Stimulated activated naive CD8-positive, alpha-beta T cell treated with anti-CD3 and anti-CD28 coated beads, Interleukin-15, Interleukin-2, amounts not matched to agents 100 ng/mL and 50 ng/mL, for 24 hours (primary cell): Measurements from ENCODE around the gene IFITM10.

Experiments
- H3K27ac Mint-ChIP-seq: one replicate; pipeline ENCODE4 v1.8.0; 2021; ENCODE audit warnings: mild to moderate bottlenecking, mixed read lengths
- H3K27me3 Mint-ChIP-seq: one replicate; pipeline ENCODE4 v1.8.0; 2021; ENCODE audit warnings: mixed read lengths
- H3K36me3 Mint-ChIP-seq: one replicate; pipeline ENCODE4 v1.8.0; 2021; ENCODE audit warnings: low read depth, mixed read lengths
- H3K4me1 Mint-ChIP-seq: one replicate; pipeline ENCODE4 v1.8.0; 2021; ENCODE audit warnings: low read depth, mixed read lengths
- H3K4me3 Mint-ChIP-seq: one replicate; pipeline ENCODE4 v1.8.0; 2021; ENCODE audit warnings: mild to moderate bottlenecking, mixed read lengths
- H3K9me3 Mint-ChIP-seq: one replicate; pipeline ENCODE4 v1.8.0; 2021; ENCODE audit warnings: mixed read lengths

IFITM10 gene

GRCh38 chr11:1708716-1709115 lies 41.7 kb downstream of the IFITM10 start:
- Mint-ChIP-seq H3K27ac (no peak overlapping the region), H3K4me1 (peaks cover 22% of the 10 kb centered on the region), H3K36me3 (no peaks in the 10 kb centered on the region), H3K4me3 (no peak overlapping the region), H3K27me3 (no peaks in the 10 kb centered on the region), H3K9me3 (no peaks in the 10 kb centered on the region)

- Mint-ChIP-seq H3K36me3 (no peaks in the 10 kb centered on the region), H3K9me3 (no peaks in the 10 kb centered on the region), H3K27ac (no peak overlapping the region)
These were observed 42.6 kb downstream of the IFITM10 start for GRCh38 chr11:1707751-1708150.

GRCh38 chr11:1706634-1707400 lies 43.6 kb downstream of the IFITM10 start:
- no peaks in the 10 kb centered on the region for H3K36me3 Mint-ChIP-seq
- peak overlapping the region; percentile 9 for H3K27ac Mint-ChIP-seq
- no peaks in the 10 kb centered on the region for H3K27me3 Mint-ChIP-seq

More at GRCh38 chr11:1707751-1708150, 42.6 kb downstream of the IFITM10 start:
- no peak overlapping the region for H3K4me3 Mint-ChIP-seq
- peaks cover 22% of the 10 kb centered on the region for H3K4me1 Mint-ChIP-seq
- no peaks in the 10 kb centered on the region for H3K27me3 Mint-ChIP-seq

GRCh38 chr11:1705126-1706052 lies 45.0 kb downstream of the IFITM10 start:
- H3K27me3 Mint-ChIP-seq: no peaks in the 10 kb centered on the region

More at GRCh38 chr11:1706634-1707400, 43.6 kb downstream of the IFITM10 start:
- Mint-ChIP-seq H3K4me3 (no peak overlapping the region), H3K4me1 (peaks cover 27% of the 10 kb centered on the region), H3K9me3 (no peaks in the 10 kb centered on the region)

GRCh38 chr11:1703146-1703545 lies 47.2 kb downstream of the IFITM10 start:
- H3K36me3 Mint-ChIP-seq: no peaks in the 10 kb centered on the region
- peaks cover 8% of the 10 kb centered on the region for H3K9me3 Mint-ChIP-seq
- no peak overlapping the region for H3K4me3 Mint-ChIP-seq
- peaks cover 46% of the 10 kb centered on the region for H3K4me1 Mint-ChIP-seq
- H3K27ac Mint-ChIP-seq: no peak overlapping the region
- H3K27me3 Mint-ChIP-seq: peaks cover 4% of the 10 kb centered on the region

More at GRCh38 chr11:1705126-1706052, 45.0 kb downstream of the IFITM10 start:
- H3K27ac Mint-ChIP-seq: peak overlapping the region; percentile 40
- H3K36me3 Mint-ChIP-seq: no peaks in the 10 kb centered on the region
- H3K9me3 Mint-ChIP-seq: peaks cover 5% of the 10 kb centered on the region
- H3K4me3 Mint-ChIP-seq: no peak overlapping the region
- peaks cover 41% of the 10 kb centered on the region for H3K4me1 Mint-ChIP-seq

GRCh38 chr11:1702506-1702905 lies 47.9 kb downstream of the IFITM10 start:
- H3K27ac Mint-ChIP-seq: no peak overlapping the region
- no peaks in the 10 kb centered on the region for H3K36me3 Mint-ChIP-seq
- H3K4me1 Mint-ChIP-seq: peaks cover 46% of the 10 kb centered on the region
- no peak overlapping the region for H3K4me3 Mint-ChIP-seq
- peaks cover 8% of the 10 kb centered on the region for H3K9me3 Mint-ChIP-seq
- H3K27me3 Mint-ChIP-seq: peaks cover 8% of the 10 kb centered on the region

- Mint-ChIP-seq H3K9me3 (peaks cover 8% of the 10 kb centered on the region), H3K27me3 (peaks cover 8% of the 10 kb centered on the region), H3K36me3 (no peaks in the 10 kb centered on the region), H3K4me1 (peaks cover 42% of the 10 kb centered on the region), H3K4me3 (peak overlapping the region; percentile 44), H3K27ac (peak overlapping the region; percentile 70)
These were observed 49.1 kb downstream of the IFITM10 start for GRCh38 chr11:1701091-1701807.

- H3K36me3 Mint-ChIP-seq: no peaks in the 10 kb centered on the region
- H3K27ac Mint-ChIP-seq: no peak overlapping the region
- H3K4me3 Mint-ChIP-seq: no peak overlapping the region
- peaks cover 8% of the 10 kb centered on the region for H3K9me3 Mint-ChIP-seq
- peaks cover 13% of the 10 kb centered on the region for H3K27me3 Mint-ChIP-seq
- H3K4me1 Mint-ChIP-seq: peaks cover 27% of the 10 kb centered on the region
These were observed 50.6 kb downstream of the IFITM10 start for GRCh38 chr11:1699771-1700170.

GRCh38 chr11:1696608-1697570 lies 53.5 kb downstream of the IFITM10 start, which contains the start of gene KRTAP5-6:
KRTAP5-6 (plus strand) TSS chr11:1697195; CDS start chr11:1697246, 51 bp downstream.
- Mint-ChIP-seq H3K4me3 (no peak within 1 kb of the TSS), H3K9me3 (peaks cover 8% of the 10 kb centered on the region), H3K27ac (no peak within 1 kb of the TSS), H3K27me3 (peaks cover 15% of the 10 kb centered on the region), H3K4me1 (peaks cover 27% of the 10 kb centered on the region), H3K36me3 (no peaks in the 10 kb centered on the region)

- Mint-ChIP-seq H3K4me3 (no peak overlapping the region), H3K27me3 (peaks cover 23% of the 10 kb centered on the region), H3K4me1 (peaks cover 15% of the 10 kb centered on the region), H3K9me3 (peaks cover 3% of the 10 kb centered on the region), H3K27ac (peak overlapping the region; percentile 36), H3K36me3 (no peaks in the 10 kb centered on the region)
These were observed 54.8 kb downstream of the IFITM10 start for GRCh38 chr11:1695548-1696108.

- H3K4me3 Mint-ChIP-seq: no peak overlapping the region
- peaks cover 26% of the 10 kb centered on the region for H3K27me3 Mint-ChIP-seq
- peak overlapping the region; percentile 8 for H3K27ac Mint-ChIP-seq
- no peaks in the 10 kb centered on the region for H3K36me3 Mint-ChIP-seq
- H3K4me1 Mint-ChIP-seq: peaks cover 9% of the 10 kb centered on the region
- peaks cover 3% of the 10 kb centered on the region for H3K9me3 Mint-ChIP-seq
These were observed 55.4 kb downstream of the IFITM10 start for GRCh38 chr11:1694846-1695547.

- H3K9me3 Mint-ChIP-seq: peaks cover 3% of the 10 kb centered on the region
- H3K4me1 Mint-ChIP-seq: peaks cover 8% of the 10 kb centered on the region
- H3K27me3 Mint-ChIP-seq: peaks cover 34% of the 10 kb centered on the region
- no peaks in the 10 kb centered on the region for H3K36me3 Mint-ChIP-seq
- no peak overlapping the region for H3K4me3 Mint-ChIP-seq
- no peak overlapping the region for H3K27ac Mint-ChIP-seq
These were observed 56.1 kb downstream of the IFITM10 start for GRCh38 chr11:1694064-1694845.
